AG04449 (cell line): ENCODE measurements around the gene PES1.
"Not testable (repeated sequence)": the region's sequence is repeated elsewhere in the genome, so short reads cannot be mapped to it uniquely, and the experiment has no call there.

ENCODE experiments used
- CTCF ChIA-PET: fragments of 350-600 bp; formaldehyde crosslinking; extraction: SDS; loops from one replicate; lab custom pipeline; 2021; ENCODE audit warnings: antibody characterized with exemption; lab: Yijun Ruan, JAX
- POLR2A ChIA-PET: fragments of 400-600, 350-600 bp; formaldehyde crosslinking; extraction: SDS; loops from one replicate; lab custom pipeline; 2020; ENCODE audit warnings: antibody characterized with exemption, inconsistent platforms; lab: Yijun Ruan, JAX
- DNase-seq: peaks from one replicate; pipeline ENCODE4 v3.0.0-alpha.2; 2010; ENCODE audit warnings: low read depth, low spot score
- H3K4me3 ChIP-seq: 2 replicates; pipeline ENCODE4 v1.5.1; 2011; ENCODE audit warnings: low read depth, mild to moderate bottlenecking, control low read depth, low read length
- CTCF ChIP-seq: IDR thresholded peaks from one replicate; pipeline ENCODE4 v1.5.1; 2011; ENCODE audit warnings: mild to moderate bottlenecking, moderate library complexity, low read length, control low read depth, inconsistent platforms; ENCODE audit not compliant: insufficient read depth; ENCODE audit errors: missing control alignments

The PES1 gene

GRCh38 chr22:30542811-30543188 lies 48.9 kb downstream of the PES1 start:
- POLR2A ChIA-PET: no interaction called here
- no peak for DNase-seq
- H3K4me3 ChIP-seq: no peak overlapping the region
- CTCF ChIA-PET: interaction anchor here (1.2 to 2.7 kb wide), 2 partner anchors 9 to 57 kb away, joined by 3 to 9 read pairs; no protein-coding TSS in a partner anchor
- TF ChIP-seq CTCF: no peak

GRCh38 chr22:30541961-30542810 lies 49.5 kb downstream of the PES1 start:
- CTCF ChIA-PET: interaction anchor here (1.2 to 2.7 kb wide), 2 partner anchors 32 to 57 kb away, joined by 3 to 9 read pairs; no protein-coding TSS in a partner anchor
- DNase-seq: no peak
- H3K4me3 ChIP-seq: 0 out of 2 replicates have a peak overlapping the region, but pooled peaks have one; percentile 1

GRCh38 chr22:30541511-30541910 lies 50.2 kb downstream of the PES1 start:
- H3K4me3 ChIP-seq, DNase-seq, POLR2A ChIA-PET: not testable (repeated sequence)
- CTCF ChIA-PET: interaction anchor here (0.8 to 2.7 kb wide), 3 partner anchors 31 to 56 kb away, joined by 3 to 9 read pairs (median 3); no protein-coding TSS in a partner anchor

More at GRCh38 chr22:30541961-30542810, 49.5 kb downstream of the PES1 start:
- TF ChIP-seq CTCF: no peak
- POLR2A ChIA-PET: no interaction called here

GRCh38 chr22:30539368-30539767 lies 52.3 kb downstream of the PES1 start:
- no peak for TF ChIP-seq CTCF
- ChIA-PET POLR2A (no interaction called here), CTCF (no interaction called here)
- no peak overlapping the region for H3K4me3 ChIP-seq
- DNase-seq: no peak

GRCh38 chr22:30538280-30538679 lies 53.4 kb downstream of the PES1 start:
- TF ChIP-seq CTCF: no peak
- ChIA-PET POLR2A (no interaction called here), CTCF (no interaction called here)
- DNase-seq: no peak
- no peak overlapping the region for H3K4me3 ChIP-seq

GRCh38 chr22:30537083-30537731 lies 54.5 kb downstream of the PES1 start:
- TF ChIP-seq CTCF: no peak
- CTCF ChIA-PET: interaction anchor here (0.9 kb wide), 1 partner anchor 51 kb away, joined by 4 read pairs; no protein-coding TSS in a partner anchor
- H3K4me3 ChIP-seq: no peak overlapping the region
- POLR2A ChIA-PET: no interaction called here
- no peak for DNase-seq
